ENCODE measurements around the gene ALDH16A1. TPM values are rescaled to one million over a fixed set of nuclear protein-coding genes. Genes with fewer than 3 reads are reported as not detected.

Gene ALDH16A1
- polyA plus RNA-seq, 1 donor (not counting 4 experiments of a cell fraction or from before 2014, with no cell fraction given) = 7.1 TPM

DNA sequence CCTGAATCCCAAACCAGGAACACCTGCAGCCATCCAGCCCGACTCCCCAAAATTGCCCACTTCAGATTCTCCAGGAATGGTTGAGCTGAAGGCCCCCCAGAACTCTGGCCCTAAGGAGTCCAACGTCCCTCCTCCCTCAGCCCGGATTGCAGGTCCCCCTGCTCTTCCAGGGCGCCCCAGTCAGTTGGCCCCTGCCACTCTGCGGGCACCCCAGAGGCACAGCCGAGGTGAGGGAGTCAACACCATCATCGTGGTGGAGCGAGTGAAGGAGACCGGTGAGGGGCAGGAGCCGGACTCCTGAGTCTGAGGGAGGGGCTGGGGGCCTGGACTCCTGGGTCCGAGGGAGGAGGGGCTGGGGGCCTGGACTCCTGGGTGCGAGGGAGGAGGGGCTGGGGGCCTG is 25.7 kb upstream of the ALDH16A1 start:
- no peak overlapping the region for H3K4me3 ChIP-seq (ENCODE audit: control insufficient read depth in 2 of 3, extremely low read depth in 1 of 3, insufficient read depth in 2 of 3, low read depth in 1 of 3, low read length in 3 of 3)
- H3K4me2 ChIP-seq (ENCODE audit: control insufficient read depth, extremely low read depth, insufficient read depth, low read depth, low read length) = no peak overlapping the region
- H3K9ac ChIP-seq (ENCODE audit: control insufficient read depth, extremely low read depth, insufficient read depth, low read length) = no peak overlapping the region
- H3K4me1 ChIP-seq (ENCODE audit: control insufficient read depth, extremely low read depth, insufficient read depth, low read length) = peaks cover 7% of the 10 kb centered on the region
- H3K36me3 ChIP-seq (ENCODE audit: control insufficient read depth in 2 of 2, extremely low read depth in 1 of 2, insufficient read depth in 2 of 2, low read length in 2 of 2) = no peaks in the 10 kb centered on the region
- no peaks in the 10 kb centered on the region for H3K9me3 ChIP-seq (ENCODE audit: control insufficient read depth, low read depth, low read length)
- H2AFZ ChIP-seq (ENCODE audit: control insufficient read depth, low read length) = no peak overlapping the region
- no peak for DNase-seq (ENCODE audit: low read depth, low spot score)
- TF ChIP-seq, protein P1, sequence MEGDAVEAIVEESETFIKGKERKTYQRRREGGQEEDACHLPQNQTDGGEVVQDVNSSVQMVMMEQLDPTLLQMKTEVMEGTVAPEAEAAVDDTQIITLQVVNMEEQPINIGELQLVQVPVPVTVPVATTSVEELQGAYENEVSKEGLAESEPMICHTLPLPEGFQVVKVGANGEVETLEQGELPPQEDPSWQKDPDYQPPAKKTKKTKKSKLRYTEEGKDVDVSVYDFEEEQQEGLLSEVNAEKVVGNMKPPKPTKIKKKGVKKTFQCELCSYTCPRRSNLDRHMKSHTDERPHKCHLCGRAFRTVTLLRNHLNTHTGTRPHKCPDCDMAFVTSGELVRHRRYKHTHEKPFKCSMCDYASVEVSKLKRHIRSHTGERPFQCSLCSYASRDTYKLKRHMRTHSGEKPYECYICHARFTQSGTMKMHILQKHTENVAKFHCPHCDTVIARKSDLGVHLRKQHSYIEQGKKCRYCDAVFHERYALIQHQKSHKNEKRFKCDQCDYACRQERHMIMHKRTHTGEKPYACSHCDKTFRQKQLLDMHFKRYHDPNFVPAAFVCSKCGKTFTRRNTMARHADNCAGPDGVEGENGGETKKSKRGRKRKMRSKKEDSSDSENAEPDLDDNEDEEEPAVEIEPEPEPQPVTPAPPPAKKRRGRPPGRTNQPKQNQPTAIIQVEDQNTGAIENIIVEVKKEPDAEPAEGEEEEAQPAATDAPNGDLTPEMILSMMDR (optimal IDR thresholded peaks at IDR 0.05 in 1 of 3, IDR thresholded peaks at IDR 0.05 in 1 of 3, conservative IDR thresholded peaks at IDR 0.05 in 1 of 3; ENCODE audit: extremely low read depth in 1 of 3, insufficient read depth in 2 of 3, low read length in 3 of 3) = no peak
- TF ChIP-seq EZH2 (IDR thresholded peaks at IDR 0.05; ENCODE audit: low read length) = no peak
- no peak overlapping the region for H3K27ac ChIP-seq (ENCODE audit: control insufficient read depth, insufficient read depth, low read length)
- dilution Hi-C loops (cut with MboI; ENCODE audit: extremely low pct_ligation_motif_present, low sequenced_read_pairs) = no loop called here
- no peaks in the 10 kb centered on the region for H3K79me2 ChIP-seq (ENCODE audit: control insufficient read depth, insufficient read depth, low read length)
- H4K20me1 ChIP-seq (ENCODE audit: control insufficient read depth, extremely low read depth, insufficient read depth, low read length) = no peaks in the 10 kb centered on the region
- H3K27me3 ChIP-seq (ENCODE audit: control insufficient read depth, extremely low read depth, insufficient read depth, low read length) = peaks cover 92% of the 10 kb centered on the region
- no peak for FAIRE-seq
- H3K9me1 ChIP-seq (ENCODE audit: control insufficient read depth, extremely low read depth, insufficient read depth, low read length) = no peaks in the 10 kb centered on the region

DNA sequence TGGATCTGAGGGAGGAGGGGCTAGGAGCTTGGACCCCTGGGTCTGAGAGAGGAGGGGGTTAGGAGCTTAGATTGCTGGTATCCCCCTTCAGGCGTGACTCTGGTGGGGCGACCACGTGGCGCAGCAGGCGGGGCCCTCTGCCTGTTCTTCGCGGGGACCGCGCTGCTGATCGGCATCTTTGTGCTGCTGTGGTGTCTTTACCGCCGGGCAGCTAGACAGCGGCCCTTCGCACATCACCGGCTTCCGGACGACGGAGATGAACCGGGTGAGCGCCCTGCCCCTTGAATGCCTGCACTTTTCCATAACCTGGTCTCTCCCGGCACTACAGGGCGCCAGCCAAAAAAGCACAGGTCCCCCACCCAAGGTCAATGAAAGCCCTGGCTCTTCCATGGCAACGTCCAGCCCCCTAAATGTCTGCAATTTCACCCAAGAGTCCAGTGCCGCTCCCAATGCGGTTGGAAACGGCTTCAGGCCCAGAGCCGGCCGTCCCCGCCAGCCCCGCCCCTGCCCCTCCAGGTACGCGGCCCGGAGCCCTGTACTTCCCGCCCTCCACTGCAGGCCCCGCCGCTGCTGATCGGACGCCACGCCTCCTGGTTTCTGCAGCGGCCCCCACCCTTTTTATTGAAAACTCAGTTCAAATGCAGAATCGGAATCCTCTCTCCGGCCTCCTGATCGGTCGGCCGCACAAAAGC is 25.0 kb upstream of the ALDH16A1 start:
- TF ChIP-seq EZH2 (IDR thresholded peaks at IDR 0.05; ENCODE audit: low read length) = peak; percentile 23
- TF ChIP-seq, protein P1 (optimal IDR thresholded peaks at IDR 0.05 in 1 of 3, IDR thresholded peaks at IDR 0.05 in 1 of 3, conservative IDR thresholded peaks at IDR 0.05 in 1 of 3; ENCODE audit: extremely low read depth in 1 of 3, insufficient read depth in 2 of 3, low read length in 3 of 3) = no peak
- dilution Hi-C loops (cut with MboI; ENCODE audit: extremely low pct_ligation_motif_present, low sequenced_read_pairs) = no loop called here
- Histone ChIP-seq H4K20me1 (ENCODE audit: control insufficient read depth, extremely low read depth, insufficient read depth, low read length) (no peaks in the 10 kb centered on the region), H3K79me2 (ENCODE audit: control insufficient read depth, insufficient read depth, low read length) (no peaks in the 10 kb centered on the region), H3K4me3 (ENCODE audit: control insufficient read depth in 2 of 3, extremely low read depth in 1 of 3, insufficient read depth in 2 of 3, low read depth in 1 of 3, low read length in 3 of 3) (peak overlapping the region in 2 of 3 experiments; percentile 13 to 29), H3K9me3 (ENCODE audit: control insufficient read depth, low read depth, low read length) (no peaks in the 10 kb centered on the region), H3K9ac (ENCODE audit: control insufficient read depth, extremely low read depth, insufficient read depth, low read length) (no peak overlapping the region), H3K4me1 (ENCODE audit: control insufficient read depth, extremely low read depth, insufficient read depth, low read length) (peaks cover 7% of the 10 kb centered on the region), H2AFZ (ENCODE audit: control insufficient read depth, low read length) (peak overlapping the region; percentile 63), H3K9me1 (ENCODE audit: control insufficient read depth, extremely low read depth, insufficient read depth, low read length) (no peaks in the 10 kb centered on the region), H3K27ac (ENCODE audit: control insufficient read depth, insufficient read depth, low read length) (no peak overlapping the region), H3K36me3 (ENCODE audit: control insufficient read depth in 2 of 2, extremely low read depth in 1 of 2, insufficient read depth in 2 of 2, low read length in 2 of 2) (no peaks in the 10 kb centered on the region), H3K4me2 (ENCODE audit: control insufficient read depth, extremely low read depth, insufficient read depth, low read depth, low read length) (peak overlapping the region; percentile 83), H3K27me3 (ENCODE audit: control insufficient read depth, extremely low read depth, insufficient read depth, low read length) (peaks cover 92% of the 10 kb centered on the region)
- FAIRE-seq (no peak), DNase-seq (ENCODE audit: low read depth, low spot score) (no peak)
